Suppressor macrophage treated with lipopolysaccharide for 1 hour (primary cell): ENCODE data around the gene CCDC61.

Experiments
- DNase-seq, 3 donors: peaks; one replicate each; pipeline ENCODE4 v3.0.0-alpha.2; 2020 to 2022

Gene CCDC61, protein sequence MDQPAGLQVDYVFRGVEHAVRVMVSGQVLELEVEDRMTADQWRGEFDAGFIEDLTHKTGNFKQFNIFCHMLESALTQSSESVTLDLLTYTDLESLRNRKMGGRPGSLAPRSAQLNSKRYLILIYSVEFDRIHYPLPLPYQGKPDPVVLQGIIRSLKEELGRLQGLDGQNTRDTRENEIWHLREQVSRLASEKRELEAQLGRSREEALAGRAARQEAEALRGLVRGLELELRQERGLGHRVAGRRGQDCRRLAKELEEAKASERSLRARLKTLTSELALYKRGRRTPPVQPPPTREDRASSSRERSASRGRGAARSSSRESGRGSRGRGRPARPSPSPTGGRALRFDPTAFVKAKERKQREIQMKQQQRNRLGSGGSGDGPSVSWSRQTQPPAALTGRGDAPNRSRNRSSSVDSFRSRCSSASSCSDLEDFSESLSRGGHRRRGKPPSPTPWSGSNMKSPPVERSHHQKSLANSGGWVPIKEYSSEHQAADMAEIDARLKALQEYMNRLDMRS

GRCh38 chr19:45994998-45995714 is at the start of gene CCDC61:
Gene CCDC61, plus strand, starts transcription at chr19:45995467. Its CDS starts 7,552 bp downstream, at chr19:46003019.
- DNase-seq, result peak; percentile 98 to 100 (median 99)

- no peak for DNase-seq
These were observed 47.3 kb upstream of the CCDC61 start for GRCh38 chr19:45947926-45948325.

DNA sequence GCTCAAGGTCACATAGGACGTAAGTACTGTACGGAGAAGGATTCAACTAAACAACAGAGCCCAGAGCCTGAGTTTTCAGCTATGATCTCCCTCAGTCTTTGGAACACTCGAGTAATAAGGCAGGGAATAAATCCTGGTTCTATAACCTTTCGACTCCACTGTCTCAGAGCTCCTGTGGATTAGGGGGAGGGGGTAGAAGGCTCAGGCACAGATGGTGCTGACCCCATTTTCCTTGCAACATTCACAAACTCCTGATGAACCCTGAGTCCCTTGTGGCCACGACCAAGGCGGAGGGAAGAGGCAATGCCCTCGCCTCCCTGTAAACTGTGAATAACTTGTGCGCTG is 43.0 kb upstream of the CCDC61 start:
- DNase-seq, result no peak

GRCh38 chr19:45952686-45953505 is 42.4 kb upstream of the CCDC61 start:
- DNase-seq, result peak; percentile 55 to 81 (median 63)

DNA sequence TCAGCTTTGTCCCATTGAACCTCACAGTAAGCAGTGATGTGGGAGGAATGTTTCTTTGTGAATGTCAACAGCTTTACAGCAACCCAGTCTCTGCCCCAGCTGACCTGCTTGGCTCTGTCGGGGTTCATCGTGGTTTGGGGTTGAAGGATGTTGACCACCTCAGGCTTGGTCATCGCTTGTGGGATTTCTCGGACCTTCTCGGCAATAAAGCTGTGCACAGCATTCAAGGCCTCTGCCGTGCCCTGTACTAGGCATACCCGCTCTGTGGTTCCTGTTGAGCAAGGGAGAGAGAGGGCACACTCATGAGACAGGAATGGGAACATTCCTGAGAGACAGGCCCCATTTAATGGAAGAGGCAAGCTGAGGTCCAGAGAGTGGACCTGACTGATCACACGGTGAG is 41.6 kb upstream of the CCDC61 start:
- no peak for DNase-seq

GRCh38 chr19:45954156-45954555 is 41.1 kb upstream of the CCDC61 start:
- no peak for DNase-seq

GRCh38 chr19:45955905-45956608 is 39.2 kb upstream of the CCDC61 start:
- DNase-seq, result no peak

DNA sequence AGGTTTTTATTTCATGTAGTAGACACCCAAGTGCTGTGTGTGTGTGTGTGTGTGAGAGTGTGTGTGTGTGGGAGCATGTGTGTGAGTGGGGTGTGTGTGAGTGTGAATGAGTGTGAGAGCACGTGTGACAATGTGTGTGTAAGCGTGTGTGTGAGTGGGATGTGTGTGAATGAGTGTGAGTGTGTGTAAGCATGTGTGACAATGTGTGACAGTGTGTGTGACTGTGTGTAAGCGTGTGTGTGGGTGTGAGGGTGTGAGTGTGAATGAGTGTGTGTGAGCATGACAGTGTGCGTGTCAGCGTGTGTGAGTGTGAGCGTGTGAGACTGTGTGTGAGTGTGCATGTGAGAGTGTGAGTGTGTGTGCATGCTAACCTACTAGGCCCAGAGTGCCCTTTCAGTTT is 36.9 kb upstream of the CCDC61 start:
- no peak for DNase-seq

DNA sequence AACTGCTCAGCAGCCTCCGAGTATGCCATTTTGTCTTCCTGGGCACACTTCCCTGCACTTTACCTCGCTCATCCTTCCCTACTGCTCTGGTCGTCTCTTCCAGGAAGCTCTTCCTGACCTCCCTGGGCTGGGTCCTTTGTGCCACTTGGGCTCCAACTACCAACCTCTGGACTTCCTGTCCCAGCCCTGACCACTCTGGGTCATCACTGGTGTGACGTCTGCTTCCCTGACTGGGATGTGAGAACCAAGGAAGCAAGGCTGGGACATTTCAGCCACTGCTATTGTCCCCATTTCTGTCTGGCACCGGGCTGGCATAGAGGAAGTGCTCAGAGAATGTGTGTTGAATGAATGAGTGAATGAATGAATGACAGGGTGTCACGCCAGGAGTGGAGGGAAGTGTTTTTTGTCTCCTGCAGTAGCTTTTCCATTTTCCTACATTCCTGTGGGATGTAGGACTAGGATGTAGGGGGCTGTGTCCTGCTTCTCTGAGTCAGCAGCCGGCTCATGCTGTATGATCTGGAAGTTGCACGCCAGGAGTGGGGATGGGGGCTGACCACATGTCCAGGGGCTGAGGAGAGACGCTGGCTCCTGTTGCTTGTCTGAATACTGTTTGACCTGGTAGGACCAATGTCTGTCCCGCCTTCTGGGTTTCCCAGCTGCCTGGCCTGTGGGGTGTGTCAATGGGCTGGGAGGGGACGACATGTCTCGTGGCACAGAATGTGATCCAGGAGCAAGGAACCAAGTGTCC is 36.3 kb upstream of the CCDC61 start:
- no peak for DNase-seq

DNA sequence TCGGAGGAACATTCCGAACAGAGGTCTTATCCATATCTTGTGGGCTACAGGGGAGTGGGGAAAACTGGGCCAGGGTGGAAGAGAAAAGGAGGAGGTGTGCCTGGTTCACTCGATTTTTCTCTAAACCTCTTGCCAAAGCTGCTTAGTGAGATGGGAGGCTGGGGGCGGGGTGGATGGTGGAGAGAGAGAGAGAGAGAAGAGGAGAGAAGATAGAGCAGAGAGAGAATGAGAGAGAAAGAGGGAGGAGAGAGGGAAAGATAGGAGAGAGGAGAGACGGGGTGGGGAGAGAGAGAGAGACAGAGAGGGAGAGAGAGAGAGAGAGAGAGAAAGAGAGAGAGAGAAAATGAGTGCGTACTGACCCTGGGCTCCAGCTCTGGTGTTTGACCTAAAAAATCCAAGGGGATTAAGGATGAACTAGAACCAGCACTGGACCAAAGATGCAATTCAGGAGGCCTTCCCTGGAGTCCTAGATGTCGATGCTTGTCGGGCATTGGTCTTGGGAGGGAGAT is 35.7 kb upstream of the CCDC61 start:
- no peak for DNase-seq

- DNase-seq, result no peak
These were observed 34.6 kb upstream of the CCDC61 start for GRCh38 chr19:45960595-45961235.

GRCh38 chr19:45962021-45962420 is 33.2 kb upstream of the CCDC61 start:
- DNase-seq, result no peak

DNA sequence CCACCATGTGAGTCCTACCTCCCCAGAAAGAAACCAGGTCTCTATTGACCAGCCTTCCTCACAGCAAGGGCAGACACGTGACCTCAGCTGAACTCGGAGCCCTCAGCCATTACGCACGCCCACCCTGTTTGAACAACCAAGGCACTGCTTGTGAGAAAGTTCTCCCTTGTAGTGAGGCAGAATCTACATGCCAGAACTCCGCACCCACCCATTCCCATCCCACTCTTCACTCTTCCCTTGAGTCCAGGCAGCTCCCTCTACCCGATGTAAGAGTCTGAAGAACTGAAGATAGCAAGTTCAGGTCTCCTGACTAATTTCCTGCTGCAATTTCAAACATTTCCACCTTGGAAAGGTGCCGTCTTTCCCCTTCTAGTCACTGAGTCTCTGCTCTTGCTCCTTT is 28.0 kb upstream of the CCDC61 start:
- no peak for DNase-seq

GRCh38 chr19:45968626-45969025 is 26.6 kb upstream of the CCDC61 start:
- DNase-seq, result no peak

DNA sequence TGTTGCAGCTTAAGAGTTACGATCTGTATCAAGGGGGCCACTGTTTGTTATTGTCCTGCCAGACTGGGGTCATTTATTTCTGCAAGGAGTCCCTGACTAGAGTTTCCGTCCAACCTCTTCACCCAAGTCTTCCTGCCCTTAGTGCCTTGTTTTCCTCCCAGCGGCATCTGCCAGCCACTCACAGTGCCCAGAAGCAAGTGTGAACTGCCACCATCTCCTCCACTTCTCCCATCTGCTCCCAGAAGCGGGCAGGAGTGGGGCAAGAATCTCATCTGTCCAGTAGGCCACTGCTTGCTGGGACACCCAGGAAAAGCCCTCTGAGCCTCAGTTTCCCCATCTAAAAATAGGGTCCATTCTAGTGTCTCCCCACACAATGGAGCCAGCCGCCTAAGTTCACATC is 25.6 kb upstream of the CCDC61 start:
- DNase-seq, result no peak

DNA sequence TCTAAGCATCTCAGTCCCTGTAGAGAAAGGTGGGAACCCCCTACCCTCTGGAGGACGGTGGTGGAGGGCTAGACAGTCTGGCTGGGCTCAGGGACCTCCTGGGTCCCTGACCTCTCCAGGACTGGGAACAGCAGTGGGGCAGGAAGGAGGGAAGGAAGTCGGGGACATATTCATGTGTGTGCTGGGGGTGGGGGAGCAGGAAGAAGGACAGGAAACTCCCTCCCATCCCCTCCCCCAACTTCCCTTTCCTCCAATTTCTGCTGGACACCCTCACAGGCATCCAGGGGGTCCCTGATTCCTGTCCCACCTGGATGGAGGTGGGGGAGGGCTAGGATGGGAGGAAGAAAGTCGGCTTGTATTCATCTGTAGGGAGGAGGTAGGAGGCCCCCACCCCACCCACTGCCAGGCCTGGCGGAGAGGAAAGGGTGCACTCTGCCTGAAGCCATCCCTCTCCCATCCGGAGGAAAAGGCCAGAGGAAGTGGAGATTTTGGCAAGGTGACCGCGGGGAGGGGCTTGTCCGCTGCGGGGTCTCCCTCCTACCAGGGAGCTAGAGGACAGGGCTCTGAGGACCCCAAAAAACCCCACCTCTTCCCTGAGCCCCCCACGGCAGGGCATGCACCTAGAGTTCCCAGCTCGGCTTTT is 23.9 kb upstream of the CCDC61 start:
- DNase-seq, result no peak

GRCh38 chr19:45972081-45972946 is 23.0 kb upstream of the CCDC61 start:
- DNase-seq, result peak; percentile 42 to 50 (median 48)

DNA sequence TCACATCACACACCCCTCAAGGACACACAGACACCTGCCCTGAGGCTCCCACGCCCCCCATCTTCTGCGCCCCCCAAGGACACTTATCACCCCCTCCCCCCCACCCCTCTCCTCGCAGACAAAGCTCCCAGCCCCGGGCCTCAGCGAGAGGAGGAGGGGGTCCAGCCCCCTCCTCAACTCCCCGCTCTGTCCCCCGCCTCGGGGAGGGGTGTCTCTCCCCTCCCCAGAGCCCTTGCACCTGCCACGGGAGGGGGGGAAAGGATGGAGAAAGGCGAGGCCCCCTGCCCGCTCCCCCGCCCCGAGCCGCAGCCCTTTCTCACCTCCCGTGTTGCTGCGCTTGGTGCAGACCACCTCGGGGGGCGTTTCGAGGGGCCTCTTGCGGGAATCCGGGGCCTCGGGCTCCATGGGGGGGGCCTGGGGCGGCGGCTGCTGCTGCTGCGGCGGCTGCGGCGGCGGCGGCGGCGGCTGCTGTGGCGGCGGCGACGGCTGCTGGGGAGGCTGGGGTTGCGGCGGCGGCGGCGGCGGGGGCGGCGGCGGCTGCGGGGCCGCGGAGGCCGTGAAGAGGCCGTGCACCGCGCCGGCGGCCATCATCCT is 22.2 kb upstream of the CCDC61 start:
- DNase-seq, result no peak
